Coronary artery (tissue), 2 donors: ENCODE results near the gene SYCE3.

ENCODE experiments used
- DNase-seq: peaks from one replicate; pipeline ENCODE4 v3.0.0-alpha.2; 2017; ENCODE audit warnings: low spot score
- H3K27ac ChIP-seq, 2 donors: fragments of 200-600 bp; sonication (generic); one replicate each; pipeline ENCODE4 v1.5.1; 2016 to 2019
- H3K4me3 ChIP-seq: fragments of 200-600 bp; sonication (generic); 2 replicates; pipeline ENCODE4 v1.5.1; 2016; ENCODE audit warnings: mild to moderate bottlenecking, moderate library complexity
- CTCF ChIP-seq: fragments of 200-600 bp; sonication (generic); IDR thresholded peaks from one replicate; pipeline ENCODE4 v1.5.1; 2019; ENCODE audit warnings: antibody characterized with exemption

SYCE3 gene

GRCh38 chr22:50529416-50529896 lies 33.3 kb downstream of the SYCE3 start:
- peak overlapping the region; percentile 83 for H3K4me3 ChIP-seq
- H3K27ac ChIP-seq = peak overlapping the region; percentile 66 to 98
- no peak for TF ChIP-seq CTCF
- peak; percentile 81 for DNase-seq

GRCh38 chr22:50528682-50529415 lies 33.9 kb downstream of the SYCE3 start:
- H3K4me3 ChIP-seq = peak overlapping the region; percentile 83
- peak overlapping the region in 1 of 2 donors; percentile 98 for H3K27ac ChIP-seq

GRCh38 chr22:50527921-50528681 lies 34.6 kb downstream of the SYCE3 start:
- peak overlapping the region in 1 of 2 donors; percentile 98 for H3K27ac ChIP-seq
- peak; percentile 73 for DNase-seq
- no peak for TF ChIP-seq CTCF
- H3K4me3 ChIP-seq = peak overlapping the region; percentile 83

More at GRCh38 chr22:50528682-50529415, 33.9 kb downstream of the SYCE3 start:
- DNase-seq = peak; percentile 78
- TF ChIP-seq CTCF = no peak

- peak; percentile 80 for DNase-seq
- peak overlapping the region; percentile 86 for H3K4me3 ChIP-seq
- no peak for TF ChIP-seq CTCF
- peak overlapping the region; percentile 64 to 95 for H3K27ac ChIP-seq
Observed at GRCh38 chr22:50526834-50527801, 35.6 kb downstream of the SYCE3 start.

- peak overlapping the region; percentile 64 to 95 for H3K27ac ChIP-seq
Observed at GRCh38 chr22:50526108-50526833, 36.4 kb downstream of the SYCE3 start.

More at GRCh38 chr22:50526108-50526833, 36.4 kb downstream of the SYCE3 start:
- DNase-seq = peak; percentile 84
- peak; percentile 31 for TF ChIP-seq CTCF
- peak overlapping the region; percentile 86 for H3K4me3 ChIP-seq
